IPS-11a (cell line): ENCODE results near the gene NLRP6.
"Not testable (repeated sequence)": the region's sequence is repeated elsewhere in the genome, so short reads cannot be mapped to it uniquely, and the experiment has no call there.

Experiments
- H3K4me3 ChIP-seq: one replicate; pipeline ENCODE4 v1.5.1; 2013; ENCODE audit warnings: low read depth, low read length, control low read depth

Gene NLRP6

DNA sequence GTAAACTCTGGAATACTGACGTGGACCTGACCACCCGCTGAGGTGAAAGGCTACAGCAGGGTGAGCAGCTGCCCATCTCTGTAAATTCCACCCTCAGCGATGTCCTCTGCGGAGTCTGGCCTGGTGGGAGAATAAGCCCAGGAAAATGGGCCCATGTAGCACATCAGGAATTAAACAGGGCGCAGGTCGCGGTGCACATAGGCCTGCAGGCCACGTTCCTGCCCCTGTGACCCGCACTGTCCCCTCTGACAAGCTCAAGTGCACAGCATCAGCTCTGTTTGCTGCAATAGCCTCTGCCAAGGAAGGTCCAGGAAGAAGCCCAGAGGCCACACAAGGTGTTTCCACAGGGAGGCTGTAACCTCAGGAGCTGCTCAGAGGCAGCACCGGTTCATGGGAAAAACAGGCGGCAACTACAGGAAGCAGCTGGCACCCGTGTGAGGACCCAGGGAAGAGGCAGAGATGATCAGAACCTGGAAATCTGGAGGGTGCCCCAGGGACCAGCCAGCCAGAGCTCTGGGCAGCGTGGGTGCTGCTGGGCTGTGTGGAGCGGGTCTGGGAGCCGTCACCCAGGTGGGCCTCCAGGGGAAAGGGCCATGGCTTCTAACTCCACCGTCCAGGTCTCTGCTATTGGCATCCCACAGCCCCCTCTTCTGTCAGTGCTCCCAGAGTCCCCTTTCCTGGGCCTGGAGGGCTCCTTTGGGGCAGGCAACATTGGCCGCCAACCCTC is 28.6 kb downstream of the NLRP6 start:
- H3K4me3 ChIP-seq = no peak overlapping the region

DNA sequence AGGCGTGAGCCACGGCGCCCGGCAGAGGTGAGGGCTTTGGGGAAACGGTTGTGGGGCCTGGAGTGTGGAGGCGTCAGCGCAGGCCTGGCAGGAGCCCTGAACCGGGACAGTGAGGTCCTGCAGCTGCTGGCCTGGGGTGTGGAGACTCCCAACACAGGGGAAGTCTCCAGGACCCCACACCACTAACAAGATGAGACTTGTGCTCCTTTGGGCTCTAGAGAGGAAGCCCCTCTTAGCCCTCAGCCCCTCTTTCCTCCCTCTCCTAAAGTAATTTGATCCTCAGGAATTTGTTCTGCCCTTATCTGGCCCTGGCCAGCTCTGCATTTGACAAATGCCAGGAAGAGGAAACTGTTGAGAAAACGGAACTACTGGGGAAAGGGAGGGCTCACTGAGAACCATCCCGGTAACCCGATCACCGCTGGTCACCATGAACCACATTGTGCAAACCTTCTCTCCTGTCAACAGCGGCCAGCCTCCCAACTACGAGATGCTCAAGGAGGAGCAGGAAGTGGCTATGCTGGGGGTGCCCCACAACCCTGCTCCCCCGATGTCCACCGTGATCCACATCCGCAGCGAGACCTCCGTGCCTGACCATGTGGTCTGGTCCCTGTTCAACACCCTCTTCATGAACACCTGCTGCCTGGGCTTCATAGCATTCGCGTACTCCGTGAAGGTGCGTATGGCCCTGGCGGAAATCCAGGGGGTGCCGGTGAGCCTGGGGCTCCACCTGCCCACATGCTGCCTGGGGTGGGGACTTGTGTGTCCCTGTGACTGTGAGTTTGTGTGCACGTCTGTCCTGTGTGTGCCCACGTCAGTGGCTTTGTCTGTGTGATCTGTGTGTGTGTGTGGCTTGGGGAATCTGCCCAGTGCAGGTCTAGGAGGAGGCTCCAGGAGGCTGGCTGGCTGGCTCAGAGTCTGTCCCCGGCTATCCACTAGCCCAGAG is 29.8 kb downstream of the NLRP6 start, which contains the start of gene IFITM2:
Gene IFITM2 (plus strand): TSS at position 51 of the 943 bp plus-strand sequence. CDS start 377 bp downstream, at position 428.
- peak within 1 kb of the TSS; percentile 28 for H3K4me3 ChIP-seq

DNA sequence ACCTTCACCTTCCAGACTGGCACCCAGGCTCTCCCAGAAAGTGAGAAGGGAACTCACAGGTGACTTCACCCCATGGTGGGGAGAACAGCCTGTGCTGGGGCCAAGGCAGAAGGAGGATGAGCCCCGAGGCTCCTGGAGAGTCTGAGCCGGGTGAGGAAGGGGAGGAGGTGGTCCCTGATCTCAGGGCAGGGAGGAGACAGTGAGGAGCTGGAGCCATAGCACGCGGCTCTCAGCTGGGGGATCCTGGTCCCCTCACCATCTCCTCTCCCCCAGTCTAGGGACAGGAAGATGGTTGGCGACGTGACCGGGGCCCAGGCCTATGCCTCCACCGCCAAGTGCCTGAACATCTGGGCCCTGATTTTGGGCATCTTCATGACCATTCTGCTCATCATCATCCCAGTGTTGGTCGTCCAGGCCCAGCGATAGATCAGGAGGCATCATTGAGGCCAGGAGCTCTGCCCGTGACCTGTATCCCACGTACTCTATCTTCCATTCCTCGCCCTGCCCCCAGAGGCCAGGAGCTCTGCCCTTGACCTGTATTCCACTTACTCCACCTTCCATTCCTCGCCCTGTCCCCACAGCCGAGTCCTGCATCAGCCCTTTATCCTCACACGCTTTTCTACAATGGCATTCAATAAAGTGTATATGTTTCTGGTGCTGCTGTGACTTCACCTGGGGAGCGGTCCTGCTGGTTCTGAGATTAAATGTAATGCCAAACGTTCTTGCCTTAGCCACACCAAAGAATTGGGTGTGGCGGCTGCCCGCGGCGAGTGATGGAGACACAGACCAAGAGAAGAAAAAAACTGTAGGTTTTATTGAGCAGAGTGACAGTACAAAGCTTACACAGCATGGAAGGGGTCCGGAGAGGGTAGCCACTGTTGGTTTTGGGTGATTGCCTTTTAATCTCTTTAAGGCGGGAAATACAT is 30.8 kb downstream of the NLRP6 start:
- H3K4me3 ChIP-seq = not testable (repeated sequence)

DNA sequence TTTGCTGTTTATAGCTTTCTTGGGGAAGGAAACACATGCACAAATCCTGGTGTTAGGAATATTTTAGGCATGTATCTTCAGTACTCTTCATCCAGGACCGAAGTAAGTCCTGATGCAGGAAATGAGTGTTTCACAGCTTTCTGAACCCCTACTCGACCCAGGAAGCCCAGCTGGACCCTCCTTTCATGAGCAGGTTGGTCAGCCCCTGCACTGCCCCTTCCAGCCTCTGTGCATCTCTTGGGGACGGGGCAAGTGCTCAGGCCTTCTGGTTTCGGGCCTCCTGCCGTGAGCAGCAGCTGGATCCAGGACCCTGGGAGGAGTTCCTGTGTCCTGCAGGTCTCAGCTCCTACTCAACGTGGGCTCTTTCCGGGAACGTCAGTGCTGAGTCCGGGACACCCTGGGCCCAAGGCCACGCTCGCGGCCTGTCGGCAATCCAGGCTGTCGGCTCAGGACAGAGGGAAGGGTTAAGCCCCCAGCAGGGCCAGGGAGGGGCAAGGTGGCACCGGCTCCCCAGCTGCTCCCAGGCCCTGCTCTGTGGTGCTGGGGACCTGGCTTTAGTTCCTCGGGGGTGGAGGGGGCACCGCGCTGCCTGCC is 31.9 kb downstream of the NLRP6 start:
- H3K4me3 ChIP-seq = not testable (repeated sequence)

DNA sequence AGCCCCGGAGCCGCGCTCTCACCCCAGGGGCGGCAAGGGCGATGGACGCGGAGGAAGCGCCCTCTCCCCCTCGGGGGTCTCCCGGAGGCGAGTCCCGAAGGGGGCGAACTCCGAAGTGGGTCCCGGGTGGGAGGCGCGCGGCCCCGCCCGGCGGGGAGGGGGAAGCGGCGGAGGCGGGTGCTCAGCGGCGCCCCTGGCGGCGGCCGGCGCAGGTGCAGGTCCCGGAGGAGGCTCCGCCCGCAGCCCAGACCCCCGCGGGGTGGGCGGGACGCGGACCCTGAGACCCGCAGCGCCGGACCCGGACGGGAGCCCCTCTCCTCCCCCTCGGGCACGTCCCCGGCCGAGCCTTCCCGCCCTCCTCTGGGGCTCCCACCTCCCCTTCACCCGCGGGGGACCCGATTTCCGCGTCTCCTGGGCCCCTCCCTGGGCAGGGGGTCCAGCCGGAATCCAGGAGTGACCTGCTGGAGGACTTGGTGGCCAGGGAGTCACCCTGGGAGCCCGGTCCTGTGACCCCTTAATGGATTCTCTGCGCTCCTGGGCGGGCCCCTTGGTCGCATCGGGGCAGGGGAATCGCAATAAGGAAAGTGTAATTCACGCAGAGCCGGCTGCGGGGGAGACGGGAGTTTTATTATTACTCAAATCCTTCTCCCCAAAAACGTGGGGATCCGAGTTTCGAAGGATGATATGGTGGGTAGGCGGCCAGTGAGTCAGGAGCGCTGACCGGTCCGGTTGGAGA is 33.0 kb downstream of the NLRP6 start:
- H3K4me3 ChIP-seq = not testable (repeated sequence)

DNA sequence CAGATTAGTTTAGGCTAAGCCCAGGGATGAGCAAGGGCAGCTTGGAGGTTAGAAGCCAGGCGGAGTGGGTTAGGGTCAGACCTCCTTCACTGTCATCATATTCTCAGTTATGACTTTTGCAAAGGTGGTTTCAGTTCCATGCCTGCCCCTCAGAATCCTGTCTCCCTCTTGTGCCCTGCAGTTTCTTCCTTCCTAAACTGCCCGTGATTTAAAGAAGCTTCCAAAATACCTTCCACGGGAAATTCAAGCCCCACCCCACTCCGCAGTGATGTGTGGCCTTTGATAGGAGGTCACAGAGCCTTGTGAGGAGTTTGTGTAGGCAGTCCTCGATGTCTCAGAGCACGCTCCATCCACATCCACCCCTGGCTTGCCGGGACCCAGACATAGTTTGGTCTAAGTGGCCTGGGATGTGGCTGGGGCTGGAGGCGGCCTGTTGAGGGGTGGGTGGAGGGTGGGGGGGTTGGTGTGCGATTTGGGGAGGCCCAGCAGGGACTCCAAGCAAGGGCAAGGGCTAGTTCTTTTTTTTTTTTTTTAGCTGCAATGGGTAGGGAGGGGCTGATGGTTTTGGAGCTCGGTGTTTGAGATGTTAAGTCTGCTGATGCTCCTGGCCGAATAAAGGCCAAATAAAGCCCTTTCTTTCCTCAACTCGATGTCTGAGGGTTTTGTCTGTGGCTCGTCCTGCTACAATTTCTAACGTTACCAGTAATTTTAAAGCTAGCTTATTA is 34.0 kb downstream of the NLRP6 start:
- H3K4me3 ChIP-seq = no peak overlapping the region

DNA sequence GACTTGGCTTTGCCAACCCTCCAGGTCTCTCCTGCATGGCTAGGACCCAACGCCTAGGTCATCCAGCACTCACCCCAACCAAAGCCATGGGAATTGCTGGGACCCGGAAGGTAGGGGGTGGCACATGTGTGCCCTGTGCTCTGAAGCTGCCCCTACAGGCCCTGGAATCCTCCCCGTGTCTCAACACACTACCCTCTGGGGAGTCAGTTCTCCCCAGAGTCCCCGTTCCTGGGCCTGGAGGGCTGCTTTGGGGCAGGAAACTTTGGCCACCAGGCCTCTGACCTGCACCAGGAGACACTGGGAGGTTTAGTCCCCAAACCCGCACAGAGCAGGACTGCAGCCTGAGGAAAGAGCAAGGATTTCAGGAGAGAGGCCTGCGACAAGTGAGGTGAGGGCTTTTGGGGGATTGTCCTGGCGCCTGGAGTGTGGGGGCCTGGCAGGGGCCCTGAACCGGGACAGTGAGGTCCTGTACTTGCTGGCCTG is 35.1 kb downstream of the NLRP6 start:
- no peak overlapping the region for H3K4me3 ChIP-seq

DNA sequence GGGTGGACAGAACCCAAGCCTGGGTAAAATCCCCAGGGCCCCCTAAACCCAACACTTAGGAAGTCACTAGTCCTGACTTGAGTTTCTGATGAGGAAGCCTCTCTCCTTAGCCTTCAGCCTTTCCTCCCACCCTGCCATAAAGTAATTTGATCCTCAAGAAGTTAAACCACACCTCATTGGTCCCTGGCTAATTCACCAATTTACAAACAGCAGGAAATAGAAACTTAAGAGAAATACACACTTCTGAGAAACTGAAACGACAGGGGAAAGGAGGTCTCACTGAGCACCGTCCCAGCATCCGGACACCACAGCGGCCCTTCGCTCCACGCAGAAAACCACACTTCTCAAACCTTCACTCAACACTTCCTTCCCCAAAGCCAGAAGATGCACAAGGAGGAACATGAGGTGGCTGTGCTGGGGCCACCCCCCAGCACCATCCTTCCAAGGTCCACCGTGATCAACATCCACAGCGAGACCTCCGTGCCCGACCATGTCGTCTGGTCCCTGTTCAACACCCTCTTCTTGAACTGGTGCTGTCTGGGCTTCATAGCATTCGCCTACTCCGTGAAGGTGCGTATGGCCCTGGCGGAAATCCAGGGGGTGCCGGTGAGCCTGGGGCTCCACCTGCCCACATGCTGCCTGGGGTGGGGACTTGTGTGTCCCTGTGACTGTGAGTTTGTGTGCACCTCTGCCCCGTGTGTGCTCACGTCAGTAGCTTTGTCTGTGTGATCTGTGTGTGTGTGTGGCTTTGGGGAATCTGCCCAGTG is 35.8 kb downstream of the NLRP6 start, which contains the start of gene IFITM1:
Gene IFITM1 (plus strand): TSS at position 254 of the 767 bp plus-strand sequence. CDS start 131 bp downstream, at position 385.
- peak within 1 kb of the TSS; percentile 75 for H3K4me3 ChIP-seq

DNA sequence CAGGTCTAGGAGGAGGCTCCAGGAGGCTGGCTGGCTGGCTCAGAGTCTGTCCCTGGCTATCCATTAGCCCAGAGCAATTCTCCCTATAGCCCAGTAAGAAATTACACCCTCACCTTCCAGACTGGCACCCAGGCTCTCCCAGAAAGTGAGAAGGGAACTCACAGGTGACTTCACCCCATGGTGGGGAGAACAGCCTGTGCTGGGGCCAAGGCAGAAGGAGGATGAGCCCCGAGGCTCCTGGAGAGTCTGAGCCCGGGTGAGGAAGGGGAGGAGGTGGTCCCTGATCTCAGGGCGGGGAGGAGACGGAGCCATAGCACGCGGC is 36.3 kb downstream of the NLRP6 start:
- peak overlapping the region; percentile 75 for H3K4me3 ChIP-seq

DNA sequence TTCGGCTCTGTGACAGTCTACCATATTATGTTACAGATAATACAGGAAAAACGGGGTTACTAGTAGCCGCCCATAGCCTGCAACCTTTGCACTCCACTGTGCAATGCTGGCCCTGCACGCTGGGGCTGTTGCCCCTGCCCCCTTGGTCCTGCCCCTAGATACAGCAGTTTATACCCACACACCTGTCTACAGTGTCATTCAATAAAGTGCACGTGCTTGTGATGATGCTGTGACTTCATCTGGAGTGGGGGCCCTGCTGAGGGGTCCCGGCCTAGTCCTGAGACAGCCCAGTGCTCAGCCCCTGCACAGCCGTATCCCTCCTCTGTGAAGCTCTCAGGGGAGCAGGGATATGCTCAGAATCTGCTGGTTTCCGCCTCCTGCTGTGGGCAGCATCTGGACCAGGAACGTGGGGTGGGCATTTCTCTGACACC is 36.9 kb downstream of the NLRP6 start:
- peak overlapping the region; percentile 75 for H3K4me3 ChIP-seq

DNA sequence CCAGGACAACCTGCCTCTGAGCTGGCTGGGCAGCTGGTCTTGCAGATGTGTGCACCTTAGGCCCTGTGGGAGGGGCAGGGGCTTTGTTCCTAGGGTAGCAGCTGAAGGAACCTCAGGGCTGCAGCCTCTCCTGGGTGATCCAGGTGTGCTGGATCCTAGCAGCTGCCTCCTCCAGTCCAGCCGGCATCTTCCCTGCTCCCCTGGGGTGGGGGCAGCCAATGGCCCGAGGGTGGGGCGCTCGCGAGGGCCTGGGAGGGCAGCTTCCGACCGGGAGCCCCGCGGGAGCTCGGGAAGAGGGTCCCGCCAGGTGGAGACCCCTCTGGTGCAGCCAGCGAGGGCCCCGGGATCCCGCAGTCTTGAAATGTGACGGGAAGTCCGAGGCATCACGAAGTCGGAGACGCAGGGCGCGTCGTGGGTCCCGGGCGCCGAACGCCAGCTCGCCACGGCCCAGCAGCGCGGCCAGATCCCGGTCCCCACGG is 37.3 kb downstream of the NLRP6 start:
- peak overlapping the region; percentile 75 for H3K4me3 ChIP-seq

DNA sequence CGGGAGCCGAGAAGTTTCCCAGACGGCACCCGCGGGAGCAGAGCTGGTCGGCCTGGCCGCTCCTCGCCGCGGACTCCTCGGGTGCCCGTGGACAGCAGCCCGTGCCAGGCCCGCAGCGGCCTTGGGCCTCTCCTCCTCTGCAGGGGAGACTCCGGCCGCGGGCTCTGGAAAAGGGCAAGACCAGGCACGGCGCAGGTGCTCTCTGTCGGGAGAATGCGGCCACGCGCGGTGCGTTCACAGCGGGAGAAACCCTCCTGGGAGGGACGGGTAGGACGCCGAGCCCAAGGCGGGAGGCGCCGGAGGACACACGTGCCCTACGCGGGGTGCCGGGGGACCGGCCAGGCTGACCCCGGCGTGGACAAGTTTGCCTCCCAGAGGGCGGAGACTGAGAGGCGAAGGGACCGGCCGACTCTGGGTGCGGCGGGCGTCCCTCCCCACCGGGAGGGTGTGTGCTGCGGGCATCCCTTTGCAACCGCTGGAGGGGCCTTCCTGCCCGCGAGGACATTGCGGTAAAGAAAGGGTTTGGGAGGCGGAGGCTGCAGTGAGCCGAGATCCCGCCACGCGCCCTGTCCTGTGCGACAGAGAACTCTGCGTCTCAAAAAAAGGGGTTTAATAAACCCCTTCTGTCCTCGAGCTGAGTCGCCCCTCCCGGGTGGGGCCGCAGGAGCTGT is 38.0 kb downstream of the NLRP6 start:
- peak overlapping the region; percentile 75 for H3K4me3 ChIP-seq

DNA sequence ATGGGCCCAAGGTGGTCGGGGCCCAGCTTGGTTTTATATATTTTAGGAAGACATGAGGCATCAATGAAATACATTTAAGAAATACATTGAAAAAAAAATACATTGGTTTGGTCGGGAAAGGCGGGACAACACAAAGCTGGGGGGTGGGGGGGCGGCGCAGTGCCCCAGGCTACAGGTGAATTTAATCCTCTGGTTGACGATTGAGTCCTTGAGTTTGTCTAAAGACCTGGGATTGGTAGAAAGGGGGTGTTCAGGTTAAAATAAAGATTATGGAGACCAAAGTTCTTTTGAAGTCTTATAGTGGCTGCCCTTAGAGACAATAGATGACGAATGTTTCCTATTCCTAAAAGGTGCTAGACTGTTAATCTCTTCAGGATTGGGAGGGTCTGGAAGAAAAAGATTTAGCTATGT is 38.7 kb downstream of the NLRP6 start:
- peak overlapping the region; percentile 75 for H3K4me3 ChIP-seq

DNA sequence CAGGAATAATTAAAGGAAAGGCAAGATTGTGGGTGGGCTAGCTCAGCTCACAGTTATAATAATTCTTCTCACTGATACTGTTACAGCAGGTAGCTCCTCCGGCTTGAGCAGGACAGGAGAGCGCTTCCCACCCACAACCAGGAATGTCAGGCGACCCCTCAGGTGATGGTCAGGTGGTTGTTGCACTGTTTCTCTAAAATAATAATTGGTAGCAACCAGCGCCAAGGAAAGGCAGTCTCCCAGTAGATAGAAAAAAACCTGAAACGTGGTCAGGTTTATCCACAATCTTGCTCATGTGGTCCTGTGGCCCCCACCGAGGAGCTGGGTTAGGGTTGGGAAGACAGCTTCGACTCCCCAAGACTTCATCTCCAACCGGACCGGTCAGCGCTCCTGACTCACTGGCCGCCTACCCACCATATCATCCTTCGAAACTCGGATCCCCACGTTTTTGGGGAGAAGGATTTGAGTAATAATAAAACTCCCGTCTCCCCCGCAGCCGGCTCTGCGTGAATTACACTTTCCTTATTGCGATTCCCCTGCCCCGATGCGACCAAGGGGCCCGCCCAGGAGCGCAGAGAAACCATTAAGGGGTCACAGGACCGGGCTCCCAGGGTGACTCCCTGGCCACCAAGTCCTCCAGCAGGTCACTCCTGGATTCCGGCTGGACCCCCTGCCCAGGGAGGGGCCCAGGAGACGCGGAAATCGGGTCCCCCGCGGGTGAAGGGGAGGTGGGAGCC is 39.6 kb downstream of the NLRP6 start:
- not testable (repeated sequence) for H3K4me3 ChIP-seq

DNA sequence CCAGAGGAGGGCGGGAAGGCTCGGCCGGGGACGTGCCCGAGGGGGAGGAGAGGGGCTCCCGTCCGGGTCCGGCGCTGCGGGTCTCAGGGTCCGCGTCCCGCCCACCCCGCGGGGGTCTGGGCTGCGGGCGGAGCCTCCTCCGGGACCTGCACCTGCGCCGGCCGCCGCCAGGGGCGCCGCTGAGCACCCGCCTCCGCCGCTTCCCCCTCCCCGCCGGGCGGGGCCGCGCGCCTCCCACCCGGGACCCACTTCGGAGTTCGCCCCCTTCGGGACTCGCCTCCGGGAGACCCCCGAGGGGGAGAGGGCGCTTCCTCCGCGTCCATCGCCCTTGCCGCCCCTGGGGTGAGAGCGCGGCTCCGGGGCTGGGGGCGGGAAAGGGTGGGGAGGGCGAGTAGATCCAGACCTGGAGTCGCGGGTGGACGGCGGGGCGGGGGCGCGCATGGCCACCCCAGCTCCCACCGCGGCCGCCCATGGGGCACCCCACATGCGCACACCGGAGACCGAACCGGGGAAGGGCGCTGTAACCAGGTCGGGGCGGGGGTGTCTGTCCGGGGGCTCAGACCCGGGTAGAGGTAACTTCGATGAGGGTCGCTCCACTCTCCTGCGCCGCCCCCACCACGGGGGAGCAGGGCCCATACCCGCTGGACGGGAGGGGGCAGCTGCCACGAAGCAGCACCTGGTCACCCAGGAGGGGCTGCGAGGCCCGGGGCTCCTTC is 40.4 kb downstream of the NLRP6 start:
- H3K4me3 ChIP-seq = not testable (repeated sequence)
